OCI-LY1 (cell line): ENCODE data around the gene ANKRD13C.

Source experiments
- H2AFZ ChIP-seq: fragments of 200-600 bp; sonication (generic), shearing (Covaris generic); 2 replicates; pipeline ENCODE4 v1.6.0; 2014; ENCODE audit warnings: antibody characterized with exemption, mild to moderate bottlenecking, low read length
- H3F3A ChIP-seq: fragments of 200-600 bp; sonication (generic), shearing (Covaris generic); 2 replicates; pipeline ENCODE4 v1.6.0; 2014; ENCODE audit warnings: mild to moderate bottlenecking, antibody characterized with exemption, low read length, moderate library complexity; ENCODE audit not compliant: insufficient read depth
- H3K27ac ChIP-seq: fragments of 200-600 bp; sonication (generic); 2 replicates; pipeline ENCODE4 v1.5.1; 2014; ENCODE audit warnings: low read length, mixed run types, mild to moderate bottlenecking, low read depth; ENCODE audit not compliant: poor library complexity, severe bottlenecking
- H3K27me3 ChIP-seq: fragments of 200-600 bp; sonication (generic); 2 replicates; pipeline ENCODE4 v1.6.0; 2014; ENCODE audit warnings: antibody characterized with exemption, mild to moderate bottlenecking, low read length, moderate library complexity; ENCODE audit not compliant: insufficient read depth
- H3K36me3 ChIP-seq: fragments of 200-600 bp; sonication (generic); 2 replicates; pipeline ENCODE4 v1.6.1; 2014; ENCODE audit warnings: mild to moderate bottlenecking, antibody characterized with exemption, low read length, moderate library complexity, mixed read lengths; ENCODE audit not compliant: insufficient read depth
- H3K4me1 ChIP-seq: fragments of 200-600 bp; sonication (generic); 2 replicates; pipeline ENCODE4 v1.5.1; 2014; ENCODE audit warnings: mild to moderate bottlenecking, low read length, moderate library complexity; ENCODE audit not compliant: insufficient read depth, severe bottlenecking
- H3K4me2 ChIP-seq: fragments of 200-600 bp; sonication (generic), shearing (Covaris generic); 2 replicates; pipeline ENCODE4 v1.6.1; 2014; ENCODE audit warnings: low read length
- H3K4me3 ChIP-seq: fragments of 200-600 bp; sonication (generic); 2 replicates; pipeline ENCODE4 v1.5.1; 2014; ENCODE audit warnings: low read length, low read depth, mild to moderate bottlenecking, mixed read lengths; ENCODE audit not compliant: poor library complexity, severe bottlenecking
- H3K79me2 ChIP-seq: fragments of 200-600 bp; shearing (Covaris generic); 2 replicates; pipeline ENCODE4 v1.6.1; 2016; ENCODE audit warnings: mixed run types, low read length, mixed read lengths; ENCODE audit not compliant: insufficient read depth
- H3K9ac ChIP-seq: fragments of 200-600 bp; sonication (generic), shearing (Covaris generic); 2 replicates; pipeline ENCODE4 v1.6.1; 2014; ENCODE audit warnings: mild to moderate bottlenecking, low read length, mixed read lengths
- H3K9me2 ChIP-seq: fragments of 200-600 bp; sonication (generic), shearing (Covaris generic); 2 replicates; pipeline ENCODE4 v1.6.1; 2014; ENCODE audit warnings: low read depth, mild to moderate bottlenecking, low read length, mixed read lengths
- H3K9me3 ChIP-seq: fragments of 200-600 bp; shearing (Covaris generic); 2 replicates; pipeline ENCODE4 v1.6.1; 2014; ENCODE audit warnings: low read length, mixed read lengths
- H4K20me1 ChIP-seq: fragments of 200-600 bp; sonication (generic), shearing (Covaris generic); 2 replicates; pipeline ENCODE4 v1.6.0; 2016; ENCODE audit warnings: mild to moderate bottlenecking, low read length; ENCODE audit not compliant: insufficient read depth
- EZH2 ChIP-seq: fragments of 200-600 bp; sonication (generic), shearing (Covaris generic); IDR thresholded peaks from 2 replicates; pipeline ENCODE4 v1.8.0; 2017; ENCODE audit warnings: borderline replicate concordance, mixed run types, mild to moderate bottlenecking, antibody characterized with exemption, low read length, moderate library complexity, mixed read lengths
- TF ChIP-seq, protein P1 (sequence below): fragments of 200-600 bp; sonication (generic), shearing (Covaris generic); IDR thresholded peaks from 2 replicates; pipeline ENCODE4 v1.5.1; 2017; ENCODE audit warnings: mild to moderate bottlenecking, antibody characterized with exemption, low read length, moderate library complexity, mixed read lengths

ANKRD13C gene

DNA sequence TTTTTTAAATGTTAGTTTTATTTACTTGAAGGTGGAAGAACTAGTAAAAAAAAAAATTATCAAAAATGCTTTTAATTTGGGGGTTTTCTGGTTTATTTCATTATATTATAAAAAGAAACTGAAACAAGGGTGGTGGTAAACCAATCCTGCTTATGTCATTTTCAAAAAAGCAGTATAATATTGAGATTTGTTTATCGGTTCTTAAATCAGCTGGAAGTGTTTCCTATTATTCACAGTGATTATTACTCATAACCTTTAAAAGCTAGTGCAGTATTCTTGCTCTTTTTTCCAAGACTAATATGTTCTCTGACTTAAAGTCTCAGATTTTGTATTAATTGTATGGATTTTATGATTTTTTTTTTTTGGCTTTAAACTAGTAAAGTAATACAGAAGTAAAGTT lies 143.7 kb downstream of the ANKRD13C start:
- H4K20me1 ChIP-seq, result no peaks in the 10 kb centered on the region
- no peaks in the 10 kb centered on the region for H3K9me2 ChIP-seq
- H3K79me2 ChIP-seq, result peaks cover 95% of the 10 kb centered on the region
- H3K36me3 ChIP-seq, result peaks cover 29% of the 10 kb centered on the region
- no peak overlapping the region for H3K4me2 ChIP-seq
- H3F3A ChIP-seq, result no peaks in the 10 kb centered on the region
- H3K27ac ChIP-seq, result no peak overlapping the region
- no peak overlapping the region for H3K9ac ChIP-seq
- H2AFZ ChIP-seq, result no peak overlapping the region
- no peak overlapping the region for H3K4me3 ChIP-seq
- TF ChIP-seq, protein P1, sequence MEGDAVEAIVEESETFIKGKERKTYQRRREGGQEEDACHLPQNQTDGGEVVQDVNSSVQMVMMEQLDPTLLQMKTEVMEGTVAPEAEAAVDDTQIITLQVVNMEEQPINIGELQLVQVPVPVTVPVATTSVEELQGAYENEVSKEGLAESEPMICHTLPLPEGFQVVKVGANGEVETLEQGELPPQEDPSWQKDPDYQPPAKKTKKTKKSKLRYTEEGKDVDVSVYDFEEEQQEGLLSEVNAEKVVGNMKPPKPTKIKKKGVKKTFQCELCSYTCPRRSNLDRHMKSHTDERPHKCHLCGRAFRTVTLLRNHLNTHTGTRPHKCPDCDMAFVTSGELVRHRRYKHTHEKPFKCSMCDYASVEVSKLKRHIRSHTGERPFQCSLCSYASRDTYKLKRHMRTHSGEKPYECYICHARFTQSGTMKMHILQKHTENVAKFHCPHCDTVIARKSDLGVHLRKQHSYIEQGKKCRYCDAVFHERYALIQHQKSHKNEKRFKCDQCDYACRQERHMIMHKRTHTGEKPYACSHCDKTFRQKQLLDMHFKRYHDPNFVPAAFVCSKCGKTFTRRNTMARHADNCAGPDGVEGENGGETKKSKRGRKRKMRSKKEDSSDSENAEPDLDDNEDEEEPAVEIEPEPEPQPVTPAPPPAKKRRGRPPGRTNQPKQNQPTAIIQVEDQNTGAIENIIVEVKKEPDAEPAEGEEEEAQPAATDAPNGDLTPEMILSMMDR, result no peak
- no peak for TF ChIP-seq EZH2
- H3K27me3 ChIP-seq, result no peaks in the 10 kb centered on the region
- peaks cover 24% of the 10 kb centered on the region for H3K4me1 ChIP-seq
- H3K9me3 ChIP-seq, result no peaks in the 10 kb centered on the region
